ENCODE results near the gene PPM1H. TPM values are rescaled to one million over a fixed set of nuclear protein-coding genes. Genes with fewer than 3 reads are reported as not detected.
A peak's percentile ranks its signal among the peaks of the same experiment; 100 is the strongest.

The PPM1H gene
- total RNA-seq, 5 donors from 2014 or later (not counting 1 experiment from before 2014, with no cell fraction given), result 0.18 to 0.82 (median 0.42) TPM

DNA sequence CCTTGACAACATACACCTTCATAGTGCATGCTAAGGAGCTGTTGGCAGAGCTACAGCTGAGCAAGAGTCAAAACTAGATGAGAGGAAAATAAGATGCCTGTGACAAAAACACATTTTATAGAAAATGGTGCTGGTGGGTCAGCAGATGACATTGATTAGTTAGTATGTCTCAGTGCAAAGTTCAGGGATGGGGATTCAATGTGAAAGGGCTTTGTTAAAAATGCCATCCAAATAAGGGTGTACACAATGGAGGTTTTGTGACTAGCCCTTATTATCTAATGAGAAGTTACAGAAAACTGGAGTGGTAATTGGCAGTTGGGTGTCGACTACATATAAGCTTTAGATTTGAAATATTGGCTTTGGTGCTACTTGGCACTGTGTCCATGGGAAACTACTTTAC, 299.3 kb downstream of the PPM1H start:
- no peak overlapping the region for H3K27ac ChIP-seq (ENCODE audit: low read length)
- Mint-ChIP-seq H3K9me3 (no peaks in the 10 kb centered on the region), H3K4me3 (no peak overlapping the region), H3K4me1 (peaks cover 14 to 18% (median 16%) of the 10 kb centered on the region in 3 donors), H3K36me3 (no peaks in the 10 kb centered on the region), H3K27me3 (peaks cover 31 to 52% of the 10 kb centered on the region in 2 donors), H3K27ac (no peak overlapping the region)
- H3K36me3 ChIP-seq (ENCODE audit: control insufficient read depth in 2 of 2, extremely low read depth in 1 of 2, insufficient read depth in 1 of 2, low read length in 1 of 2), result no peaks in the 10 kb centered on the region
- ATAC-seq (replicated peaks in 1 of 4) (no peak), DNase-seq (no peak)
- peaks cover 0 to 17% of the 10 kb centered on the region in 2 experiments for H3K4me1 ChIP-seq (ENCODE audit: control insufficient read depth in 1 of 2, extremely low read depth in 1 of 2, insufficient read depth in 2 of 2, low read length in 2 of 2)
- no peaks in the 10 kb centered on the region for H3K9me3 ChIP-seq
- ChIA-PET CTCF (no interaction called here), POLR2A (no interaction called here)
- no peak overlapping the region for H3K4me3 ChIP-seq (ENCODE audit: control insufficient read depth in 1 of 2, extremely low read depth in 1 of 2, low read length in 1 of 2)
- WGBS (ENCODE audit: insufficient coverage), result 80% methylated on average over 1 of the region's 1 CpG
- peaks cover 0 to 37% of the 10 kb centered on the region in 2 experiments for H3K27me3 ChIP-seq (replicated peaks in 1 of 2; ENCODE audit: control insufficient read depth in 2 of 2, extremely low read depth in 1 of 2, insufficient read depth in 2 of 2, low read length in 1 of 2)

DNA sequence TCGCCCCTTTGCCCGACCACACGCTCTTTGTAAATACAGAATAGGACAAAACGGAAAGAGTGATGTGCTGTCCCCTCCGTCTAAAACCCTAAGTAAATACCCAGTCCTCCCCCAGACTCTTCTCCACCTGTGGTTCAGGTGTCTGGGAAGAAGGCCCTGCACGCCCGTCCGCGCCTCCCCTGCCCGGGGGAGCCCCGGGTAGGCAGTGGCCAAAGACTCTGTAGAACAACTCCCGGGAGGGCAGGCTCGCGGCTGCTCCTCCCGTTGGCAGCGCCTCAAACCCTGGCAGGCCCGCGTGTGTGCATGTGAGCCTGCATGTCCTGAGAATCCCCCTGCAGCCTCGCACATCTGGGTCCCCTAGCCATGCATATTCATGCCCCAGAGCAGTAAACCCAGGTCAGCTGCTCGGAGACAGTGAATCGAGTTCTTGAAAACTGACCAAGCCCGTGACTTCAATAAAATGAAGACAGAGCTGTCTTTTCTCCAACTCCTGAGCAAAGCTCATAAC, 302.5 kb downstream of the PPM1H start:
- WGBS (ENCODE audit: insufficient coverage), result 11% methylated on average over 21 of the region's 22 CpGs
- H3K27me3 ChIP-seq (replicated peaks in 1 of 2; ENCODE audit: control insufficient read depth in 2 of 2, extremely low read depth in 1 of 2, insufficient read depth in 2 of 2, low read length in 1 of 2), result peaks cover 0 to 45% of the 10 kb centered on the region in 2 experiments
- peaks cover 13 to 17% (median 16%) of the 10 kb centered on the region in 3 donors for H3K4me1 Mint-ChIP-seq

DNA sequence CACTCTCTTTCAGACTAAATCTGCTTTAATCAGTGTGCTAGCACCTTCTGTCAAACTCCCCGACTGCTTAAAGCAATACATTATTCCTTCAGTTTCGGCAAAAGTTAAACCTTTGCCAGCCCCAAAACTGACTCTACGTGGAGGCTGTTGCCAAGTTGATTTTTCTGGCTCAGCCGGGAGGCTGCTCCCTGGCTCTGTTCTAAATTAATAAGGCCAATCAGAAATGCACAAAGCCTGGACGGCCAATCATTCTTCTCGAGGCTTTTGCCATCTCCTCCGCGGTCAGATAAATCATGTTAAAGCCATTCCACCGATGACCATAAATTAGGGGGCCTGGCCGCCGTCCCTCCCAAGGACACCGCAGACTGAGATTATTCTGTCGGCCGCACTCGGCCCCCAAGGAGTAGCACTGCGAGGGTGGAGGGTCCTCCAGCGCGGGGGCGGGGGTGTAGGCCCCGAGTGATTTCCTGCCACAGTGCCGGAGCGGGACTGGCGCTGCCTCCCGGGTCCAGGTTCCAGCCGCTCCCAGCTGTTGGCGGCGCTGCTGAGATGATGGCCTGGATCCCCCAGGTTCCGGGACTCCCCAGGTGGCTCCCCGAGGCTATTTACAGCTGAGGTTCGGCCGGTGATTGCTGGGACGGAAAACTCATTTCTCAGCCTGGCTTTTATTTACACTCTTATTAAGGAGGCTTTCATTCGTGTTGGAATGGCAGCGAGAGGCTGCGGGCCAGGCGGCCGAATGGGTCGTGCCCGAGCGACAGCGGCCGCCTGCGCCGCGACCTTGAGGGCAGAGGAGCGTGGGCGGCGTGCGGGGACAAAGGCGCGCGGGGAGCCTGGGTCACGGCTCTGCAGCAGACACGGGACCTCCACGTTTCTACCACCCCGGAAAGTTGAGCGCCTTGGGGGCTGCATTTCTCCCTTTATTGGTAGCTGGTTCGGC, 303.2 kb downstream of the PPM1H start:
- peaks cover 13 to 17% (median 16%) of the 10 kb centered on the region in 3 donors for H3K4me1 Mint-ChIP-seq
- peak overlapping the region; percentile 76 to 86 (median 77) for H3K4me3 Mint-ChIP-seq
- no peak overlapping the region for H3K27ac Mint-ChIP-seq
- DNase-seq (peak in 12 of 35 experiments; percentile 2 to 43 (median 10)), ATAC-seq (replicated peaks in 1 of 4) (peak; percentile 54 to 73 (median 62))
- peaks cover 0 to 41% of the 10 kb centered on the region in 2 experiments for H3K27me3 ChIP-seq (replicated peaks in 1 of 2; ENCODE audit: control insufficient read depth in 2 of 2, extremely low read depth in 1 of 2, insufficient read depth in 2 of 2, low read length in 1 of 2)
- H3K9me3 ChIP-seq, result no peaks in the 10 kb centered on the region
- peak overlapping the region; percentile 38 to 76 for H3K4me3 ChIP-seq (ENCODE audit: control insufficient read depth in 1 of 2, extremely low read depth in 1 of 2, low read length in 1 of 2)
- H3K27ac ChIP-seq (ENCODE audit: low read length), result no peak overlapping the region
- peaks cover 64 to 72% of the 10 kb centered on the region in 2 donors for H3K27me3 Mint-ChIP-seq
- peaks cover 0 to 14% of the 10 kb centered on the region in 2 experiments for H3K4me1 ChIP-seq (ENCODE audit: control insufficient read depth in 1 of 2, extremely low read depth in 1 of 2, insufficient read depth in 2 of 2, low read length in 2 of 2)
- CTCF ChIA-PET, result interaction anchor here in 1 of 2 donors (0.6 kb wide), 1 partner anchor 9 kb away, joined by 5 read pairs; no protein-coding TSS in a partner anchor
- POLR2A ChIA-PET, result no interaction called here
- H3K9me3 Mint-ChIP-seq, result no peaks in the 10 kb centered on the region
- H3K36me3 ChIP-seq (ENCODE audit: control insufficient read depth in 2 of 2, extremely low read depth in 1 of 2, insufficient read depth in 1 of 2, low read length in 1 of 2), result no peaks in the 10 kb centered on the region
- WGBS (ENCODE audit: insufficient coverage), result 10% methylated on average over 56 of the region's 58 CpGs
- H3K36me3 Mint-ChIP-seq, result no peaks in the 10 kb centered on the region

More for the DNA sequence above, 302.5 kb downstream of the PPM1H start:
- H3K9me3 Mint-ChIP-seq, result no peaks in the 10 kb centered on the region
- peak overlapping the region; percentile 38 to 76 for H3K4me3 ChIP-seq (ENCODE audit: control insufficient read depth in 1 of 2, extremely low read depth in 1 of 2, low read length in 1 of 2)
- H3K4me3 Mint-ChIP-seq, result peak overlapping the region; percentile 76 to 86 (median 77)
- peaks cover 58 to 75% of the 10 kb centered on the region in 2 donors for H3K27me3 Mint-ChIP-seq
- ATAC-seq (replicated peaks in 1 of 4), result peak; percentile 45 to 51 (median 50)
- H3K27ac ChIP-seq (ENCODE audit: low read length), result no peak overlapping the region
- CTCF ChIA-PET, result interaction anchor here in 1 of 2 donors (0.6 kb wide), 1 partner anchor 9 kb away, joined by 5 read pairs; no protein-coding TSS in a partner anchor
- H3K36me3 ChIP-seq (ENCODE audit: control insufficient read depth in 2 of 2, extremely low read depth in 1 of 2, insufficient read depth in 1 of 2, low read length in 1 of 2), result no peaks in the 10 kb centered on the region
- no peak overlapping the region for H3K27ac Mint-ChIP-seq
- no peaks in the 10 kb centered on the region for H3K36me3 Mint-ChIP-seq
- peaks cover 0 to 14% of the 10 kb centered on the region in 2 experiments for H3K4me1 ChIP-seq (ENCODE audit: control insufficient read depth in 1 of 2, extremely low read depth in 1 of 2, insufficient read depth in 2 of 2, low read length in 2 of 2)
- peak in 4 of 35 experiments; percentile 2 to 20 (median 3) for DNase-seq
- POLR2A ChIA-PET, result no interaction called here
- no peaks in the 10 kb centered on the region for H3K9me3 ChIP-seq

DNA sequence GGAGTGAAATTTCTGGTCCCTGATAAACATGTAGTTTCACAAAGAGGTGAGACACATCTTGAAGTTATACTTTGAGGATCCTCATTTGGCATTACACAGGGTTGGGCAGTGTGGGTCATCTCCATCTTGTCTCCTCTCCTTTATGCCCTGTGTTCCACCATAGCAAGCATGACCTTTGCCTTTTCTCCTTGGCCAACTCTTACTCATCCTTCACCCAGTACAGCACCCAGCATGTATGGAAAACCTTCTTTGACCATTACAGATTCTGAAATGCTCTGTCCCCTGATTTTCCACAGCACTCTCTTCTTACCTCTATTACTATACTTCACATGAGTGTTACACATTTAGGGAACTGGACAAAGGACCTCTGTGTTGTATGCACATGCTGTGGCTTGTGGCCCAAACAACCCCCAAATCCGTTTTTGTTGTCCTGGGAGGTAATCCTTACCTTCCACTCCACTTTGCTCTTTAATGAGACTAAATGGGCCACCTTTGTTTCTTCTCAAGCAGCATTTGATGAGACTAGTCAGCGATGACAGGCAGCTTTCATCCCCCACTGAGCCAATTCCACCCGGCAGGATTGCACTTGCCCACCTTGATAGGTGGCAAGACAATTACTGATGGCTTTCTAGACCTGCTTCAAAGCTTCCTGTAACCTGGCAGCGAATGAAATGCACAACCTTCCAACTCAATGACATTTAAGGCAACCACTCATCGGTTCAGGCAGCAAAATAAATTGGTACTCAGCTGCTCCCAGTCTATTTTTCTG, 304.8 kb downstream of the PPM1H start:
- no peaks in the 10 kb centered on the region for H3K36me3 Mint-ChIP-seq
- 93% methylated on average over 3 of the region's 5 CpGs for WGBS (ENCODE audit: insufficient coverage)
- POLR2A ChIA-PET, result interaction anchor here in 1 of 2 donors (0.6 kb wide), 1 partner anchor 23 kb away, joined by 3 read pairs; no protein-coding TSS in a partner anchor

DNA sequence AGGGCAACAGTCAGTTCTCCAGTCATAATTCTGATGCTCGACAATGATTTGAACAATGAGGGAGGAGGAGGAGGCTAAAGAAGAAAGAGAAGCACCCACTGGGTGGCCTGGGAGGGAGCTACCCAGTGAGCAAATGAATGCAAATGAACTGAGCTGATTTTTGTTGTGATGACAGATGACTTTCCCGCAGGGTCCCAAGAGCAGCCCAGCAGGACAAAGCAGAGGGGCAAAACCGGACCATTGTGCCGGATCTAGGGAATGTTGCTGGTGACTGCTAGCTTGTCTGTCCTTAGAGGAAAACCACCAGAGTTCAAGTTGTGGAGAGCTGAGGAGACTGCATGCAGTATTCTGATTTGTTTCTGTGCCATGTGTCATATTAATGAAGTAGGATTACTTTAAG, 305.5 kb downstream of the PPM1H start:
- POLR2A ChIA-PET, result no interaction called here
- no peak overlapping the region for H3K4me3 Mint-ChIP-seq
- peaks cover 0 to 34% of the 10 kb centered on the region in 2 experiments for H3K27me3 ChIP-seq (replicated peaks in 1 of 2; ENCODE audit: control insufficient read depth in 2 of 2, extremely low read depth in 1 of 2, insufficient read depth in 2 of 2, low read length in 1 of 2)
- no peaks in the 10 kb centered on the region for H3K9me3 ChIP-seq
- H3K4me1 ChIP-seq (ENCODE audit: control insufficient read depth in 1 of 2, extremely low read depth in 1 of 2, insufficient read depth in 2 of 2, low read length in 2 of 2), result peaks cover 0 to 14% of the 10 kb centered on the region in 2 experiments
- no peaks in the 10 kb centered on the region for H3K36me3 Mint-ChIP-seq
- H3K27ac Mint-ChIP-seq, result no peak overlapping the region
- no peak overlapping the region for H3K4me3 ChIP-seq (ENCODE audit: control insufficient read depth in 1 of 2, extremely low read depth in 1 of 2, low read length in 1 of 2)
- no peaks in the 10 kb centered on the region for H3K9me3 Mint-ChIP-seq
- no peak overlapping the region for H3K27ac ChIP-seq (ENCODE audit: low read length)
- peaks cover 62% of the 10 kb centered on the region in 2 donors for H3K27me3 Mint-ChIP-seq
- peaks cover 13 to 17% (median 16%) of the 10 kb centered on the region in 3 donors for H3K4me1 Mint-ChIP-seq
- 100% methylated on average over 1 of the region's 4 CpGs for WGBS (ENCODE audit: insufficient coverage)
- no peak for ATAC-seq (replicated peaks in 1 of 4)
- no peaks in the 10 kb centered on the region for H3K36me3 ChIP-seq (ENCODE audit: control insufficient read depth in 2 of 2, extremely low read depth in 1 of 2, insufficient read depth in 1 of 2, low read length in 1 of 2)
- no peak for DNase-seq
- CTCF ChIA-PET, result no interaction called here

More for the DNA sequence above, 304.8 kb downstream of the PPM1H start:
- no peak for ATAC-seq (replicated peaks in 1 of 4)
- no peaks in the 10 kb centered on the region for H3K9me3 ChIP-seq
- H3K27me3 Mint-ChIP-seq, result peaks cover 65 to 66% of the 10 kb centered on the region in 2 donors
- H3K27ac Mint-ChIP-seq, result no peak overlapping the region
- peaks cover 13 to 17% (median 16%) of the 10 kb centered on the region in 3 donors for H3K4me1 Mint-ChIP-seq
- no peaks in the 10 kb centered on the region for H3K36me3 ChIP-seq (ENCODE audit: control insufficient read depth in 2 of 2, extremely low read depth in 1 of 2, insufficient read depth in 1 of 2, low read length in 1 of 2)
- no peak overlapping the region for H3K4me3 ChIP-seq (ENCODE audit: control insufficient read depth in 1 of 2, extremely low read depth in 1 of 2, low read length in 1 of 2)
- peaks cover 0 to 14% of the 10 kb centered on the region in 2 experiments for H3K4me1 ChIP-seq (ENCODE audit: control insufficient read depth in 1 of 2, extremely low read depth in 1 of 2, insufficient read depth in 2 of 2, low read length in 2 of 2)
- DNase-seq, result no peak
- no peaks in the 10 kb centered on the region for H3K9me3 Mint-ChIP-seq
- CTCF ChIA-PET, result no interaction called here
- peaks cover 0 to 34% of the 10 kb centered on the region in 2 experiments for H3K27me3 ChIP-seq (replicated peaks in 1 of 2; ENCODE audit: control insufficient read depth in 2 of 2, extremely low read depth in 1 of 2, insufficient read depth in 2 of 2, low read length in 1 of 2)
- no peak overlapping the region for H3K27ac ChIP-seq (ENCODE audit: low read length)
- no peak overlapping the region for H3K4me3 Mint-ChIP-seq

DNA sequence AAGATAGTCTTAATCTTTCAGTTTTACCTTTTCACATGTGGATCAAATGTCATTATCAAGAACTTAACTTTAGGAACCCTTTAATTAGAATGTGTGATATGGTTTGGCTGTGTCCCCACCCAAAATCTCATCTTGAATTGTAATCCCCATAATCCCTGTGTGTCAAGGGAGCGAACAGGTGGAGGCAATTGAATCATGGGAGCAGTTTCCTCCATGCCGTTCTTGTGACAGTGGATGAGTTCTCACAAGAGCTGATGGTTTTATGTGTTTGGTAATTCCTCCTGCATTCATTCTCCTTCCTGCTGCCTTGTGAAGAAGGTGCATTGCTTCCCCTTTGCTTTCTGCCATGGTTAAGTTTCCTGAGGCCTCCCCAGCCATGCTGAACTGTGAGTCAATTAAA, 307.8 kb downstream of the PPM1H start:
- Mint-ChIP-seq H3K27me3 (peaks cover 43 to 50% of the 10 kb centered on the region in 2 donors), H3K4me3 (no peak overlapping the region), H3K27ac (no peak overlapping the region), H3K36me3 (no peaks in the 10 kb centered on the region), H3K9me3 (no peaks in the 10 kb centered on the region), H3K4me1 (peaks cover 7 to 13% (median 8%) of the 10 kb centered on the region in 3 donors)
- H3K27me3 ChIP-seq (replicated peaks in 1 of 2; ENCODE audit: control insufficient read depth in 2 of 2, extremely low read depth in 1 of 2, insufficient read depth in 2 of 2, low read length in 1 of 2), result peaks cover 0 to 20% of the 10 kb centered on the region in 2 experiments
- ChIA-PET CTCF (no interaction called here), POLR2A (no interaction called here)
- DNase-seq (no peak), ATAC-seq (replicated peaks in 1 of 4) (no peak)
- H3K36me3 ChIP-seq (ENCODE audit: control insufficient read depth in 2 of 2, extremely low read depth in 1 of 2, insufficient read depth in 1 of 2, low read length in 1 of 2), result no peaks in the 10 kb centered on the region
- no peak overlapping the region for H3K27ac ChIP-seq (ENCODE audit: low read length)
- no CpG with 5 or more reads among the region's 2 CpGs for WGBS (ENCODE audit: insufficient coverage)
- H3K4me1 ChIP-seq (ENCODE audit: control insufficient read depth in 1 of 2, extremely low read depth in 1 of 2, insufficient read depth in 2 of 2, low read length in 2 of 2), result peaks cover 0 to 9% of the 10 kb centered on the region in 2 experiments
- no peaks in the 10 kb centered on the region for H3K9me3 ChIP-seq
- no peak overlapping the region for H3K4me3 ChIP-seq (ENCODE audit: control insufficient read depth in 1 of 2, extremely low read depth in 1 of 2, low read length in 1 of 2)
